NCI-H446 treated with DMSO at 0.1 percent for 48 hours (cell line): ENCODE results near the gene PEAR1.

ENCODE experiments used
- DNase-seq: peaks from one replicate; lab custom pipeline; 2025; lab: John Stamatoyannopoulos, UW

The PEAR1 gene

DNA sequence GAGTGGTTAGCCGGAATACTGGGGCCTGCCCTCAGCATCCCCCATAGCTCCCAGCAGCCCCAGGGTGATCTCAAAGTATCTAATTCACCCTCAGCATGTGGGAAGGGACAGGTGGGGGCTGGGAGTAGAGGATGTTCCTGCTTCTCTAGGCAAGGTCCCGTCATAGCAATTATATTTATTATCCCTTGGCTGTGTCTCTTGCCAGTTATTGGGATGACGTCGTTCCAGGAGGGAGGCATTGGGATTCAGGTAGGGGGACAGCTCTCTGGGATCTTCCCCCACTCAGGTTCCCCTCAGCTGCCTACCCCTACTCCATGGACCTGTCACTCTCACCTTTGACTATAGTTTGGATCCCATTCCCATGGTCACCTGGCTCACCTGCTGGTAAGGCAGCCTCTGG, 11.9 kb upstream of the PEAR1 start:
- DNase-seq, result no peak

DNA sequence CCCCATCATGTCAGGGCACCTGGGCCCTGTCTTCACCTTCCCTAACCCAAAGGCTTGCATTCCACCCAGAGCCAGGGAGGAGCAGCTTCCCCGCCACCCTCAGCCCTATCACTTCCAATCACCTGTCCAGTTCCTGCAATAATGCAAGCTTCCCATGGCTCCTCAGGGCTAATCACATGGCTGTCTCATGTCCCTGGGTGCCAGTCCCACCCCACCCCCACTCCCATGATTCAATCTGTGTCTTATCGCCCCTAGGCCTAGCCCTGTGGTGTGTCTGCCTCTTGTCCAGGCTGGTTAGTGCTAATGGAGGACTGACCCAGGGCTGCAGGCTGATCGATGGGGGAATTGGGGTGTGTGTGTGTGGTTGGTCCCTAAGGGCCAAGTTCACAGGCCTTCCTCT, 11.0 kb upstream of the PEAR1 start:
- DNase-seq, result no peak

DNA sequence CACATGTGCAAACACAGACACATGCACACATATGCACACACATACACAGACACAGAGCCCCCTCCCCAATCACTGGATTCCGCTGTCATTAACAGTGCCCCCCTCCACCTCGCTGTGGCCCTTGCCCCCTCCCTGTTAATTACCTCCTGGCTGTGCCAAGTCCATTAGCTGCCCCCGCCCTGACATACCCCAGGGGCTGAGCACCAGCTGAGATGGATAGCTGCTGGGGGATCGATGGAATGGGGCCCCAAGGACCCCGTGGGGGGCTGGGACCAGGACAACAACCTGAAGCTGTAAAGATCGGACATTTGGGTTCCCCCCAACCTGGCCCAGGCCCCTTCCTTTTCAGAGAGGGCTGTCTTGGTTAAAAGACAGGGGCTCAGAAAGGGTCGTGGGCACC, 9.6 kb upstream of the PEAR1 start:
- DNase-seq, result no peak

DNA sequence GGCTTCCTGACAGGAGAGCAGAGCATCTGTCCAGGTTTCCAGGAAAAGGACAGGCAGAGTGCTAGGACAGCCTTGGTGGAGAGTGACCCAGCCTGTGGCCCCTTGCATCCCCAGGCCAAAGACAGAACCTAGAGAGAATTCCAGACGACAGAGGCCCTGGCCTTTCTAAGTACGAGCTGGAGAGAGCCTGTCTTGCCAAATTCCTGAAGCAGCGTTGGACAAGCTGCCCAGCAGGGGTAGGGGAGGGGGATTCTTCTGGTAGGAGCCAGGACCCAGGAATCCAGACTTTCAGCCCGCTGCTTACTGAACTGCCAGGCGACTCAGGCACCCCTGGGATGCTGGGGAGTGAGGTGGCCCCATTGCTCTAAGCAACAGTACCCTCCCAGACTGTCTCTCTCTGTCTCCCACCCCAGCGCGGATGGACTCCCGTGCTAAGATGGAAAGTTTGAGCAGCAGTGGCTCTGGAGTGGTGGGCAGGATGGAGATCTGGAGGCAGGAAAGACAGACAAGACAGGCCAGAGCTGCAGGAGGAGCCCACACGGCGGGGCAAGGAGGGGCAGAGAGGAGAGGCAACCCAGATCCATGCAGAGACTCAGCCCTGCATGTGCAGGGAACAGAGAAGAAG, 8.8 kb upstream of the PEAR1 start:
- DNase-seq, result no peak

- no peak for DNase-seq
Observed at GRCh38 chr1:156885314-156885713, 8.2 kb upstream of the PEAR1 start.

GRCh38 chr1:156885880-156886355, 7.6 kb upstream of the PEAR1 start:
- no peak for DNase-seq

GRCh38 chr1:156886583-156887281, 6.8 kb upstream of the PEAR1 start:
- no peak for DNase-seq

DNA sequence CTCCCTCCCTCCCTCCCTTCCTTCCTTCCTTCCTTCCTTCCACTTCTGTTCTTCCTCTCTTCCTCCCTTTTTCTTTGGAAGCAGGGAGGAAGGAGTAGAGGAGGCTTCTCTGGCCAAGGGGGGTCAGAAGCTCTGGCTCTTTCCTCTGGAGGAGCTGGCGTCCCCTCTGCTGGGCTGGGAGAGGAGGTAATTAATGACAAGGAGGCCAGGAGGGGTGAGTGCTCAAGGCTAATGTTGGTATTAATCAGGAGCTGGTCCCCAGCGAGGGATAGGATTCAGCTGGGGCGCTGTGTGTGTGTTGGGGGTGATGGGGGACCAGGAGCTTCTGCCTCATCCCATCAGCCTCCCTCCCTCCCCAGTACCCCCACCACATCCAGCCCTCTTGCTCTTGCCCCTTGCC, 6.2 kb upstream of the PEAR1 start:
- DNase-seq, result no peak

GRCh38 chr1:156887734-156888133, 5.8 kb upstream of the PEAR1 start:
- DNase-seq, result no peak

- peak; percentile 48 for DNase-seq
Observed at GRCh38 chr1:156889802-156890580, 3.5 kb upstream of the PEAR1 start.

DNA sequence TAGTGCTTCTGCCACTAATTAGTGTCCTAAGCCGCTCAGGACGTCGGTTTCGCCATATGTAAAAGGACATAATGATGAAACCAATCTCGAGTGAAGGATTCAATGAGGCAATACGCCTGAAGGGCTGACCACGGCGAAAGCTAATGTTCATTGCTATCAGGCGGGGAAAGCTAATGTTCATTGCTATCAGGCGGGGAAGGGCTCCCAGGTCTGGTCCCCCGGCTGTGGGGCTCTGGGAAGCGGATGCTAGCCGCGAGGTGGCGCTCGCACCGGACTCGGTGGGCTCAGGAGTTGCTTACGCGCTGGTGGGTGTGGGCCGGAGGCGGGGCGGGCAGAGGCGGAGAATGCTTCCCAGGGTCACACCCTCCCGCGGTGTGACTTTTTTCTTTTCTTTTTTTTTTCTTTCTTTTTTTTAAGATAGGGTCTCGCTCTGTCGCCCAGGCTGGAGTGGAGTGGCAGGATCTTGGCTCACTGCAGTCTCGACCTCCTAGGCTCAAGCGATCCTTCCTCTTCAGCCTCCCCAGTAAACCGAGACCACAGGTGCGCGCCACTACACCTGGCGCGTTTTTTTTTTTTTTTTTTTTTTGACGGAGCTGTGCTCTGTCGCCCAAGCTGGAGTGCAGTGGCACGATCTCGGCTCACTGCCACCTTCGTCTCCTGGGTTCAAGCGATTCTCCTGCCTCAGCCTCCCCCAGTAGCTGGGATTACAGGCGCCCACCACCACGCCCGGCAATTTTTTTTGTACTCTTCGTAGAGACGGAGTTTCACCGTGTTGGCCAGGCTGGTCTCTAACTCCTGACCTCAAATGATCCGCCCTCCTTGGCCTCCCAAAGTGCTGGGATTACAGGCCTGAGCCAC, 1.1 kb upstream of the PEAR1 start:
- DNase-seq, result peak; percentile 37

DNA sequence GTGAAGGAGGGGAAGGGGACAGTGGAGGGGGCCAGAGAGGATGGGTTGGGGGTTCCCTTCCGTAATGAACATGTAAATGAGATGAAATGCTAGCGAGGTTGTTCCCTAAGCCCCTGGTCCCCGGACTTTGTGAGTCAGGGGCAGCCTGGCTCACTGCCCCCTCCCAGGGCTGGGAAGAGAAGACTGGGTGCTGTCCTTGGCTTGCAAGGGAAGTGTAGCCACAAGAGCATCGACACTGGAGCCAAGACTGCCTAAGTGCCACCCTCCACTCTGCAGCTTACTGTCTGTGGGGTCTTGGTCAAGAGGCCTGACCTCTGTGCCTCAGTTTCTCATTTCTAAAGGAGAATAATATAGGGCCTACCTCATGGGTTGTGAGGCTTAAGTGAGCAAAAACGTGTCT, 483 bp downstream of the PEAR1 start:
- DNase-seq, result no peak

DNA sequence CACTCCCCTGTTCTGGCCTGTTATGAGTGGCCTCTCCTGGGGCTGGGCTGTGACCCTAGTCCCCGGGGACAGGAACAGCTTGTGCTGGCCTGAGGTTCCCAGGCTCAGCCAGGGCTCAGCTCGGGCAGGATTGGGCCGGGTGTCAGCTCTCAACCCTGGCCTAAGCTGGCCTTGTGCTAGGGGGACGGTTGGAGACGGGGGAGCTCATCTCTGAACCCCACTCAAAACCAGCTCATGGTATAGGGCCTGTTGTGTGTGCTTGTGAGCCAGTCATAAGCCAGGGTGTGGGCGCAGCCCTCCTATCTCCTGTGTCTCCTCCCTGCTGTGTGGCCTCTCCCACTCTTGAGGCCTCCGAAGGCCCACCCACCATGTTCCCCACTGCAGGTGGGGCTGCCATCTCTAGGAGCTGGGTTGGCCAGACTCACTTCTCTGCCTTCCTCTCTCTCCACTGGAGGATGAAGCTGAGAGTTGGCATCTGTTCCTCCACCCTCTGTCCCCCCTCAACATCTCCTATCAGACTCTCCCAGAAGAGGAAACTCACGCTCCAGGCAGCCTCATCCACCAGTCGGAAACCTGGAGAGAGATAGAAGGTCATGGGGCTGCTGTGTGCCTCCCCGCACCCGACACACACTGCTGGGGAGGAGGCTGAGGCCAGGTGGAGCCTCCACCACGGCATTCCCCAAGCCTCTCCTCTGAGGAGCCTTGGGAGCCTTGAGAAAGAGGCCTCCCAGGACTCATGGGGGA, 1.4 kb downstream of the PEAR1 start:
- DNase-seq, result no peak

DNA sequence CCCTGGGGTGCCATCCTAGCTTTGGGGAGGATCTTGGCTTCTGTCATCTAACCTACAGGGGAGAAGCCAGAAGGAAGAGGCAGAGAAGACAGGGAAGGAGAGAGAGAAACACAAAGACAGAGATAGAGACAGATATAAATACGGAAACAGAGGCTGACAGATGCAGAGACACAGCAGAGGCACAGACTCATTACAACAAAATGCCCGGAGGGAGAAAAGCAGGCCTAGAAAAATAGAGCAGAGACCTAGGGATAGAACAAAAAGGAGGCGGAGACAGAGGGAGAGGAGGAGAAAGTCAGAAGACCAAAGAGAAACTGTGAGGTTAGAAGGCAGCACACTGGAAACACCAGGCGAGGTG, 1.9 kb downstream of the PEAR1 start:
- no peak for DNase-seq

- no peak for DNase-seq
Observed at GRCh38 chr1:156895927-156896326, 2.4 kb downstream of the PEAR1 start.

DNA sequence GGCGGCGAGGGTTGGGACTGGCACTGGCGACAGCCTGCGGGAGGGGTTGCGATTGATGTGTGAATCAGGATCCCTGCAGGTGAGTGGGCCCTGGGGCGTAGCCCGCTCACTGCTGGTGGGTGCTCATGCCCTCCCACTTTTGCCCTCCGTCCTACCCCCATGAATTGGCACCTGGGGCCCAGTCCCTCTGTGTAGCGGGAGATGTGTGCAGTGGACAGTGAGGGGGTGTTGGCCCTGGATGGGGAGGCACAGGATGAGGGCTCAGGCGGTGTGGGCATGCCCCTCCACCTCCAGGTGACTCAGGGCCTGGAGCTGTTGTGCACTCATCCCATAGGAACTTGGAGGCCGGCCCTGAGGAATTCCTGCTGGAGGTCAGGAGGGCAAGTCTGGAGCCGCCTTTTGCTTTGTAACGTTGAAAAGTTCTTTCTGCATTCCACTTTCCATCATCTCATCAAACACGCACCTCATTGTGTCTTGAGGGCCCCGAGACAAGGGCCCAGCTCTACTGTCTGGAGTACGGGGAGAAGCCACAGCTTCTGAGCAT, 3.0 kb downstream of the PEAR1 start:
- DNase-seq, result no peak

DNA sequence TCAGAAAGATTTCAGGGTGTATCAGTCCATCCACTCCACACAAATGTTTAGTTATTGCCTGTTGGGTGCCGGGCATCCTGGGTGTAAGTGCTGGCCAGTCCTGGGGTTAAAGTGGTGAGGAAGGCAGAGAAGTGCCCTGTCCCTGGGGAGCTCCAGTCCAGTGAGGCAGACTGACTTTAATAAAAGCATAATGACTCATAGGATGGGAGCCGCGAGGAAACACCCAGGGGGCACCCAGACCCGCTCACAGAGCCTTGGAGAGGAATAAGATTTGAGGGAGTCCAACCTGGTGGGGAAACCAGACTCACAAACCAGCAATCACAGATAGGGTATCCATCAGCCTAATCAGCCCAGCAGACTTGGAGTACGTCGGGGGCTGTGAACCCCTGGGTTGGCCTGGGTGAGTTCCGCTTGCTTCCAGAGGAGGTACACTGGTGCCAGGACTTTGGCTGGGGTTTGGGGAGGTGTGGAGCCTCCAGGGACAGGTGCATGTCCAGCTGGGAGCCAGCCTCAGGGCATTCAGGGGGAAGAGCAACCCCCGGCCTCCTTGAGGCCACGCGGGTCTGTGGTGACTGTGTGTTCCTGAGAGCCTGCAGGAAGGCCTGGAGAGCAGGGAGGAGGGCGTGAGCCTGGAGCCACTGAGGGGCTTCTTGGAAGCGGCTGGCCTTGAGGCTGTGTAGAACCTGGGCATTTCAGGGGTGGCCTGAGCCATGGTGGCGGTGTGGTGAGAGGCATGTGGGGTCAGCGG, 3.7 kb downstream of the PEAR1 start:
- DNase-seq, result no peak

DNA sequence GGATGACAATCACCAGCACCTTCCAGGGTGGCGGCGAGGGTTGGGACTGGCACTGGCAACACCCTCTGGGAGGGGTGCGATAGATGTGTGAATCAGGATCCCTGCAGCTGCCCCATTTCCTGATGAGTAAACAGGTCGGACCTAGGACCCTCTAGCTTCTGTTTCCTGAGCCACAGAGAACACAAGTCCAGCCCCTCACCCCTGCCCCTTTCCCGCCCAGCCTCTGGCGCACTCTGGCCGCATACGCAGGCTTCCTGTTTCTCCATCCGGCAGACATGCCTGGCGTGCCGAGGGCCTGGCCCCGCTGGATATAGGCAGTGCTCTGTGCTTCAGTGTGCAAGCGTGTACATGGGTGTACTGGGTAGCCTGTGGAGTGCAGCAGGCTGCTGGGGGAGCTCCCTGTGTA, 4.6 kb downstream of the PEAR1 start:
- no peak for DNase-seq

DNA sequence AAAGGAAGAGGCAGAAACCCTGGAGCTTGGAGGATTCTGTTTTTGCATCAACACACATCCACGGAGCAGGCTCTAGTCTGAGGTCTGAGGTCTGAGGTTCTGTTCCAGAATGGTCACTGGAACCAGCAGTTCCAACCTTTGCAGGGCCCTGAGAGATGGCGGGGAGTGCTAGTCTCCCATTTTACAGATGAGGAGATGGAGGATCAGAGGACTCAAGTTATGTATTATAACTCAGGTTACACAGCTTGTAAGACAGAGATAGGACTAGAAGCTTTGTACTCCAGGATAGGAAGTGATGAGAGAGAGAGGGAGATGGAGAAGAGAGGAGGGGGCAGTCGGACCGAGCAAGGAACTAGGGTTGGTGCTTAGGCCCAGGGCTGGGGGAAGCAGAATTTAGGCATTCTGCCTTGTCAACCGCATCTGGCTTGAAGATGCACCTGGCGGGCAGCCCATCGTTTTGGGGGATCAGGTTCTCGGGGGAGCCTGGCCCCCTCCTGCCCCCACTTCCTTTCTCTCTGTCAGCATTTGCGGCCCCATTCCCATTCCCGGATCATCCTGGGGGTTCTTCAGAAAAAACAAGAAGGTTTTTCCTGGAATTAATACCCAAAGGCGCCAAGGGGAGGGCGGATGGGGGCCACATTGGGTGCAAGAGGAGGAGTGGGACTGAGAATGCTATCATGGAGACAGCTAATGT, 5.6 kb downstream of the PEAR1 start:
- no peak for DNase-seq
